Thyroid gland (tissue), 4 donors: ENCODE data around the gene NLRP1. TPM values are rescaled to one million over a fixed set of nuclear protein-coding genes. Genes with fewer than 3 reads are reported as not detected.
A peak's percentile ranks its signal among the peaks of the same experiment; 100 is the strongest.

Experiments used
- DNase-seq, 2 donors: peaks; one replicate each; pipeline ENCODE4 v3.0.0-alpha.2; 2019
- H3K27ac ChIP-seq, 3 donors: fragments of 200-600 bp; sonication (generic); 1 replicate in 2 of 3; 2 replicates in 1 of 3; pipeline ENCODE4 v1.5.1; 2016 to 2019; ENCODE audit warnings: mild to moderate bottlenecking in 1 of 3, moderate library complexity in 1 of 3
- H3K27me3 ChIP-seq: fragments of 200-600 bp; sonication (generic); one replicate; pipeline ENCODE4 v1.5.1; 2019
- H3K36me3 ChIP-seq, 2 donors: fragments of 200-600 bp; sonication (generic); one replicate each; pipeline ENCODE4 v1.5.1; 2016 to 2019
- H3K4me1 ChIP-seq, 2 donors: fragments of 200-600 bp; sonication (generic); one replicate each; pipeline ENCODE4 v1.5.1; 2017 to 2019
- H3K4me3 ChIP-seq, 3 donors: fragments of 200-600 bp; sonication (generic); replicated peaks in 1 of 3; 1 replicate in 2 of 3; 2 replicates in 1 of 3; pipeline ENCODE4 v1.5.1; 2016; ENCODE audit warnings: mild to moderate bottlenecking in 1 of 3
- H3K9me3 ChIP-seq: fragments of 200-600 bp; sonication (generic); one replicate; pipeline ENCODE4 v1.5.1; 2017
- CTCF ChIP-seq, 6 experiments: fragments of 200-600 bp in 3 of 6; fragments of 450-650 bp in 3 of 6; sonication (generic) in 3 of 6; IDR thresholded peaks; one replicate each; pipeline ENCODE4 v1.5.1; 2016 to 2019; ENCODE audit warnings: antibody characterized with exemption in 6 of 6, mild to moderate bottlenecking in 2 of 6, inconsistent platforms in 1 of 6, moderate library complexity in 1 of 6
- POLR2A ChIP-seq, 2 donors: fragments of 450-650 bp; IDR thresholded peaks; one replicate each; pipeline ENCODE4 v1.6.1; 2017; ENCODE audit warnings: antibody characterized with exemption in 2 of 2, mild to moderate bottlenecking in 2 of 2, moderate library complexity in 1 of 2
- WGBS, 2 donors: methylation state at CpG; one replicate each; pipeline ENCODE4 v1.1.5; 2017; 5-methylcytosine and 5-hydroxymethylcytosine counted together
- intact Hi-C: fragments of 100-400 bp; cut with DNase I; formaldehyde crosslinking; loops from one replicate; pipeline ENCODE4 v1.15.1; 2023
- total RNA-seq, 4 donors: library from RNA; depleted of rRNA; stranded (reverse); fragments of >200 nt; gene quantifications; one replicate each; pipeline ENCODE4 v1.2.3, GENCODE V29; 2016

The NLRP1 gene
- total RNA-seq, 4 donors from 2014 or later: 28.4 to 36.7 (median 31.8) TPM

GRCh38 chr17:5480962-5481361 lies 103.3 kb downstream of the NLRP1 start:
- WGBS, 2 donors: 87 to 90% methylated on average over 6 of the region's 6 CpGs
- no peaks in the 10 kb centered on the region for H3K27me3 ChIP-seq
- DNase-seq: no peak
- H3K9me3 ChIP-seq: no peaks in the 10 kb centered on the region
- H3K4me3 ChIP-seq: no peak overlapping the region
- peaks cover 9 to 11% of the 10 kb centered on the region in 2 donors for H3K4me1 ChIP-seq
- no peak overlapping the region for H3K27ac ChIP-seq
- H3K36me3 ChIP-seq: peaks cover 58 to 66% of the 10 kb centered on the region in 2 donors
- TF ChIP-seq POLR2A (IDR thresholded peaks at IDR 0.05) (no peak), CTCF (IDR thresholded peaks at IDR 0.05) (no peak)
- intact Hi-C loops: no loop called here

- no peaks in the 10 kb centered on the region for H3K27me3 ChIP-seq
- no peaks in the 10 kb centered on the region for H3K9me3 ChIP-seq
- H3K27ac ChIP-seq: no peak overlapping the region
- no peak overlapping the region for H3K4me3 ChIP-seq
- TF ChIP-seq CTCF (IDR thresholded peaks at IDR 0.05) (no peak), POLR2A (IDR thresholded peaks at IDR 0.05) (no peak)
- H3K36me3 ChIP-seq: peaks cover 59 to 81% of the 10 kb centered on the region in 2 donors
- no peaks in the 10 kb centered on the region for H3K4me1 ChIP-seq
- intact Hi-C loops: no loop called here
- 95 to 96% methylated on average over 4 of the region's 4 CpGs for WGBS, 2 donors
- DNase-seq: no peak
Observed at GRCh38 chr17:5478992-5479391, 105.3 kb downstream of the NLRP1 start.

- Histone ChIP-seq H3K36me3 (peaks cover 34 to 55% of the 10 kb centered on the region in 2 donors), H3K27ac (no peak overlapping the region), H3K4me1 (peaks cover 0 to 4% of the 10 kb centered on the region in 2 donors), H3K4me3 (no peak overlapping the region), H3K27me3 (no peaks in the 10 kb centered on the region), H3K9me3 (no peaks in the 10 kb centered on the region)
- TF ChIP-seq POLR2A (IDR thresholded peaks at IDR 0.05): no peak
- TF ChIP-seq CTCF (IDR thresholded peaks at IDR 0.05): no peak
- WGBS, 2 donors: 90 to 93% methylated on average over 2 of the region's 2 CpGs
- DNase-seq: no peak
- intact Hi-C loops: no loop called here
Observed at GRCh38 chr17:5473906-5474305, 110.4 kb downstream of the NLRP1 start.

GRCh38 chr17:5472511-5472910 lies 111.8 kb downstream of the NLRP1 start:
- Histone ChIP-seq H3K9me3 (no peaks in the 10 kb centered on the region), H3K27ac (no peak overlapping the region), H3K36me3 (peaks cover 20 to 41% of the 10 kb centered on the region in 2 donors), H3K27me3 (no peaks in the 10 kb centered on the region), H3K4me3 (no peak overlapping the region), H3K4me1 (peaks cover 5 to 10% of the 10 kb centered on the region in 2 donors)
- WGBS, 2 donors: 91 to 94% methylated on average over 3 of the region's 3 CpGs
- no peak for TF ChIP-seq CTCF (IDR thresholded peaks at IDR 0.05)
- no peak for TF ChIP-seq POLR2A (IDR thresholded peaks at IDR 0.05)
- no peak for DNase-seq
- intact Hi-C loops: no loop called here

- peak in 1 of 2 donors; percentile 3 for DNase-seq
- no peaks in the 10 kb centered on the region for H3K27me3 ChIP-seq
- WGBS, 2 donors: 0% methylated on average over 17 of the region's 17 CpGs
- H3K9me3 ChIP-seq: no peaks in the 10 kb centered on the region
- TF ChIP-seq POLR2A (IDR thresholded peaks at IDR 0.05): no peak
- no peak for TF ChIP-seq CTCF (IDR thresholded peaks at IDR 0.05)
- H3K4me3 ChIP-seq: peak overlapping the region; percentile 19 to 93 (median 88)
- peaks cover 12 to 21% of the 10 kb centered on the region in 2 donors for H3K4me1 ChIP-seq
- H3K36me3 ChIP-seq: peaks cover 0 to 5% of the 10 kb centered on the region in 2 donors
- no peak overlapping the region for H3K27ac ChIP-seq
- intact Hi-C loops: no loop called here
Observed at GRCh38 chr17:5468075-5468473, 116.2 kb downstream of the NLRP1 start.
